Measurements from ENCODE around the gene KIAA0232. TPM values are rescaled to one million over a fixed set of nuclear protein-coding genes. Genes with fewer than 3 reads are reported as not detected.
"Not testable (repeated sequence)": the region's sequence is repeated elsewhere in the genome, so short reads cannot be mapped to it uniquely, and the experiment has no call there.

The KIAA0232 gene
- total RNA-seq, 2 experiments from 2014 or later, result 13.5 to 14.4 TPM

DNA sequence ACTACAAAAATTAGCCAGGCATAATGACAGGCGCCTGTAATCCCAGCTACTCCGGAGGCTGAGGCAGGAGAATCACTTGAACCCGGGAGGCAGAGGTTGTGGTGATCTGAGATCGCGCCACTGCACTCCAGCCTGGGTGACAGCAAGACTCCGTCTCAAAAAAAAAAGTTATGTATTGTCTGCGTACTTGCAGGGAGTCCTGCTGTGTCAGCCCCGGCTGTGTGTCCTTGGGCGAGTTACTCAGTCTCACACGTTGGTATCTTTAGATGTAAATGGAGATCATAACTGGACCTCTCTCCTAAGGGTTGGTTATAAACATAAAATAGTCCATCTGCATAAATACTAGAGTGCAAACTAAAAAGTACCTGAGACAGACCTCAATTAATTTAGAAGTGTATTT lies 104.4 kb downstream of the KIAA0232 start:
- no peaks in the 10 kb centered on the region for H3K27me3 Mint-ChIP-seq (ENCODE audit: low read depth)
- peaks cover 10% of the 10 kb centered on the region for H3K36me3 Mint-ChIP-seq (ENCODE audit: low read depth)
- no peak for DNase-seq
- no peak overlapping the region for H3K4me3 Mint-ChIP-seq
- CTCF ChIA-PET, result interaction anchor here (0.8 to 3.9 kb wide), 7 partner anchors 9 to 167 kb away, joined by 3 to 22 read pairs (median 4); no protein-coding TSS in a partner anchor
- H3K27ac Mint-ChIP-seq, result no peak overlapping the region
- intact Hi-C loops (cut with micrococcal nuclease), result loop anchor here (1.0 kb wide), 1 partner anchor 167 kb away; no protein-coding TSS in a partner anchor
- H3K9me3 Mint-ChIP-seq, result peaks cover 11% of the 10 kb centered on the region
- H3K4me1 Mint-ChIP-seq (ENCODE audit: low read depth), result peaks cover 6% of the 10 kb centered on the region

DNA sequence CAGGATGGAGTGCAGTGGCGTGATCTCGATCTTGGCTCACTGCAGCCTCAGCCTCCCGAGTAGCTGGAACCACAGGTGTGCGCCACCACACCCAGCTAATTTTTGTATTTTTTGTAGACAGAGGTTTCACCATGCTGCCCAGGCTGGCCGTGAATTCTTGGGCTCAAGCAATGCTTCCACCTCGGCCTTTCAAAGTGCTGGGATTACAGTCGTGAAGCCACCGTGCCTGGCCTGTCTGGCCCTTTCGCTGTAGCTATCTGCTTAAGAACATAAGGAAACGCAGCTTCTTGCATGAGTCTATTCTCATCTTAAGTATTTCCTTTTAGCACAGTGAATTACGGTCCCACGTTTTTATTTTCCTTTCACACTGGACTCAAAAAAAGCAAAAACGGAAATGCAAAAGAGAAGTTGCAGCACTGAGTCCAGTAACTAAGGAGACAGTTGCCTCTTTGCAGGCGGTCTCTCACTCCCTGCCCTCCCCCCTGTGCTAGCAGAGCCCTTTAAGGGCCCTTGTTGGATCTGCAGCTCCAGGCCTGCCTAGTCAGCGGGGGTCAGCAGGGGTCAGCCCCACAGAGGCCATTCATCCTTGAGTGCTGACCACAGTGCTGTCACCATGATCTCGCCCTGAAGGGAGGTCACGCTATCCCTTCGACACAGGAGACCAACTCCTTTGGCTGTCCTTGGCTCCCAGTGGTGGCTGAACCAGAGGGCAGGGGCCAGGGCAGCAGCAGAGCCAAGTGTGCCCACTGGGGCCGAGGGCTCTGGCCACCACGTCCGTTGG lies 105.3 kb downstream of the KIAA0232 start:
- no peak for DNase-seq
- no peak overlapping the region for H3K27ac Mint-ChIP-seq
- H3K27me3 Mint-ChIP-seq (ENCODE audit: low read depth), result no peaks in the 10 kb centered on the region
- peaks cover 11% of the 10 kb centered on the region for H3K9me3 Mint-ChIP-seq
- CTCF ChIA-PET, result interaction anchor here (0.5 to 3.9 kb wide), 5 partner anchors 10 to 171 kb away, joined by 3 to 22 read pairs (median 3); no protein-coding TSS in a partner anchor
- H3K36me3 Mint-ChIP-seq (ENCODE audit: low read depth), result peaks cover 6% of the 10 kb centered on the region
- peaks cover 15% of the 10 kb centered on the region for H3K4me1 Mint-ChIP-seq (ENCODE audit: low read depth)
- H3K4me3 Mint-ChIP-seq, result no peak overlapping the region
- intact Hi-C loops (cut with micrococcal nuclease), result no loop called here

DNA sequence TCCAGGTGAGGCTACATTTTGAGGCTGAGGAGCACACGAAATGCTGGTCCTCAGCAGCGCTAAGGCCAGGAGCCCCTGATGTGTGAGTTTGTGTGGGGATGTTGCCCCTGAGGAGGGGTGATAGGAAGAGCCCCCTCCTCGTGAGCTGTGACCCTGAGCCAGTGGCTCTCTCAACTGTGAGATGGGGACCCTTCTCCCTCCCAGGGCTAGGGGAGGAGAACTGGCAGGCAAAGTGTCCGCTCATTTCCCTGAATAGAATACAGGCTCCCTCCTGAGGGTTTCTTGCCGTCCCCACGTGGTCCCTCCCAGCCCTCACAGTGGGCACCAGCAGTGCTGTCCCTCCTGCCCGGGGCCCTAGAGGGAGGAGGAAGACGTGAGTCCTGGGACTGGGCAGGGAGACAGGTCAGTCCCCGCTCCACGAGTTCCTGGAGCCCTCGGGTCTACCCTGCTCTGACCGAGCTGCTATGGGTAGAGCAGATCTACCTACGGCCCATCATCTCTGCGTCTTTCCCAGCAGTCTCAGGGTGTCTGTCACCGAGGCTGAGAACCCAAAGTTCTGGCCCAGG lies 106.1 kb downstream of the KIAA0232 start:
- Mint-ChIP-seq H3K27ac (no peak overlapping the region), H3K4me3 (no peak overlapping the region), H3K36me3 (ENCODE audit: low read depth) (peaks cover 6% of the 10 kb centered on the region), H3K4me1 (ENCODE audit: low read depth) (peaks cover 17% of the 10 kb centered on the region), H3K9me3 (peaks cover 11% of the 10 kb centered on the region), H3K27me3 (ENCODE audit: low read depth) (no peaks in the 10 kb centered on the region)
- intact Hi-C loops (cut with micrococcal nuclease), result no loop called here
- CTCF ChIA-PET, result interaction anchor here (0.5 to 3.9 kb wide), 2 partner anchors 16 to 23 kb away, joined by 3 to 22 read pairs; no protein-coding TSS in a partner anchor
- DNase-seq, result no peak

DNA sequence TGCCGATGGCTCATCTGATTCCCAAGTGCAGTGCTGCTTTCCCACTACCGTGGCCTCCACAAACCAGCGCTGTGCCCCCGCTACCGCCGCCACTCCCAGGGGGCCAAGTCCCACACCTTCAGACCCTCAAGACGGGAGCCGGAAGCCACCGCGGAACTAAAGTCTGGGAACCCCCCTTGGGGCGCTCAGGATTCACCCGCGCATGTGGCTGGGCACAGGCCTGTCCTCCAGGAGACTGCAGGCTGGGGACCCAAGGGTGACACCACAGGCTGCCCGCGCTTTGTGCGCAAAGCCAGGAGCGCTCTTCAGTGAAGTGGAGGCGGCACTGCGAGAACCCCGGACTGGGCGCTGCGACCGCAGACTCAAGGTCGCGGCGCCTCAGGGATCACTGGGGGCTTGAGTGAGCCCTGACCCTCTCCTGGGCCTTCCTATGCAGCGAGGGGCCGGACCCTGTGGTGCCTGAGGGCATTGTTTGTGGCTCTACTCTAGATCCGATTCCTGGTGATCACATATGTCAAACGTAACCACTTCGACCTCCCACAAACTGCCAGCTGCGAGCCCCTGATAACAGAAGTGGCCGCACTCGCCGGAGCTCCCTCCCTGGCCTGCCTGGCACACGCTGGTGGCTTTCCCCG lies 106.7 kb downstream of the KIAA0232 start:
- no peak for DNase-seq
- CTCF ChIA-PET, result no interaction called here
- H3K27ac Mint-ChIP-seq, result no peak overlapping the region
- H3K4me1 Mint-ChIP-seq (ENCODE audit: low read depth), result peaks cover 17% of the 10 kb centered on the region
- H3K4me3 Mint-ChIP-seq, result no peak overlapping the region
- peaks cover 11% of the 10 kb centered on the region for H3K9me3 Mint-ChIP-seq
- peaks cover 6% of the 10 kb centered on the region for H3K36me3 Mint-ChIP-seq (ENCODE audit: low read depth)
- no peaks in the 10 kb centered on the region for H3K27me3 Mint-ChIP-seq (ENCODE audit: low read depth)
- intact Hi-C loops (cut with micrococcal nuclease), result no loop called here

DNA sequence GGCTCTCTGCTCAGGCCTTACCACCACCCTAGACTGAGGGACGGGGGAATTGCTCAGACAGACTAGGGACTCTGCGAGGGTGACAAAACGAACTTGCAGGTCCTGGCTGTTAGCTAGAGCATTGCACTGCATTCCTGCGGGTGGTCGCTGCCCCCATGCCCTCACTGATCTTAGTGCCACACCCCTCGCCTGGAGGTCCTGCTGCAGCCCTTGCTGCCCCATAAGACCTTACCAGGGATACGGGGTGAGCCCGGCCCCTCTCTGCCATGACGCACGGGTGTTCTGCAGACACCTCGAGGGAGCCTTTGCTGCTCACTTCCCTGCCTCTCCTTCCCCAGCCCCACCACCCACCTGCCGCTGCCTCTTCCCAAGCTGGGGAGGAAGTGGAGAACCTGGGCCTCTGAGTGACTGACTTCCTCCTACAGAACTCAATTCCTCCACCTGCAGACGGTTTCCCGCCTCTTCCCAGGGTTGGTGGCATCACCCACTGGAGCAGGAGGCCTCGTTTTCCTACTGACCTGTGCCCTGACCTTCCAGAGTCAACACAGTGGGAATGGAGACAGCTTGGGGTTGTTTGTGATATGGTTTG lies 107.3 kb downstream of the KIAA0232 start:
- CTCF ChIA-PET, result no interaction called here
- peaks cover 11% of the 10 kb centered on the region for H3K9me3 Mint-ChIP-seq
- no peak overlapping the region for H3K4me3 Mint-ChIP-seq
- H3K4me1 Mint-ChIP-seq (ENCODE audit: low read depth), result peaks cover 17% of the 10 kb centered on the region
- H3K36me3 Mint-ChIP-seq (ENCODE audit: low read depth), result peaks cover 6% of the 10 kb centered on the region
- intact Hi-C loops (cut with micrococcal nuclease), result no loop called here
- no peak for DNase-seq
- H3K27ac Mint-ChIP-seq, result no peak overlapping the region
- H3K27me3 Mint-ChIP-seq (ENCODE audit: low read depth), result no peaks in the 10 kb centered on the region

DNA sequence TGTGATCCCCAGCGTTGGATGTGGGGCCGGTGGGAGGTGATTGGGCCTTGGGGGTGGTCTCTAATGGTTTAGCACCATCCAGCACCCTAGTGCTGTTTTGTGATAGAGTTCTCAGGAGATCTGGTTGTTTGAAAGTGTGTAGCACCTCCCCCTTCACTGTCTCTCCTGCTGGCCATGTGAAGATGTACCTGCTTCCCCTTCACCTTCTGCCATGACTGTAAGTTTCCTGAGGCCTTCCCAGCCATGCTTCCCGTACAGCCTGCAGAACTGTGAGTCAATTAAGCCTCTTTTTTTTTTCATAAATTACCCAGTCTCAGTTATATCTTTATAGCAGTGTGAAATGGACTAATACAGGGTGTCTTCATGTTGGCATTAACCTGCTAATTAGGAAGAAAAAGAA lies 107.8 kb downstream of the KIAA0232 start:
- Mint-ChIP-seq H3K27me3 (ENCODE audit: low read depth) (no peaks in the 10 kb centered on the region), H3K9me3 (peaks cover 11% of the 10 kb centered on the region), H3K4me3 (no peak overlapping the region), H3K27ac (no peak overlapping the region), H3K4me1 (ENCODE audit: low read depth) (peaks cover 17% of the 10 kb centered on the region), H3K36me3 (ENCODE audit: low read depth) (peaks cover 6% of the 10 kb centered on the region)
- CTCF ChIA-PET, result no interaction called here
- no peak for DNase-seq
- intact Hi-C loops (cut with micrococcal nuclease), result no loop called here

DNA sequence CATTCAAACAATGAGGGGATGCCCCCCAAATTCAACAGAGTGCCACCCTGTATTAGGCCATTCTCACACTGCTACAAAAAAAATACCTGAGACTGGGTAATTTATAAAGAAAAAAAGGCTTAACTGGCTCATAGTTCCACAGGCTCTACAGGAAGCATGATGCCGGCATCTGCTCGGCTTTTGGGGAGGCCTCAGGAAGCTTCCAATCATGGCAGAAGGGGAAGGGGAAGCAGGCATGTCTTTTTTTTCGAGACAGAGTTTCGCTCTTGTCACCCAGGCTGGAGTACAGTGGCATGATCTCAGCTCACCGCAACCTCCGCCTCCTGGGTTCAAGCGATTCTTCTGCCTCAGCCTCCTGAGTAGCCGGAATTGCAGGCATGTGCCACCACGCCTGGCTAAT lies 108.4 kb downstream of the KIAA0232 start:
- H3K4me1 Mint-ChIP-seq (ENCODE audit: low read depth), result peaks cover 17% of the 10 kb centered on the region
- H3K27ac Mint-ChIP-seq; DNase-seq; H3K36me3 Mint-ChIP-seq (ENCODE audit: low read depth); intact Hi-C loops (cut with micrococcal nuclease); H3K27me3 Mint-ChIP-seq (ENCODE audit: low read depth); H3K4me3 Mint-ChIP-seq: not testable (repeated sequence)
- H3K9me3 Mint-ChIP-seq, result peaks cover 11% of the 10 kb centered on the region
- CTCF ChIA-PET, result interaction anchor here (1.2 to 2.5 kb wide), 3 partner anchors 17 to 180 kb away, joined by 3 to 11 read pairs (median 7); no protein-coding TSS in a partner anchor

DNA sequence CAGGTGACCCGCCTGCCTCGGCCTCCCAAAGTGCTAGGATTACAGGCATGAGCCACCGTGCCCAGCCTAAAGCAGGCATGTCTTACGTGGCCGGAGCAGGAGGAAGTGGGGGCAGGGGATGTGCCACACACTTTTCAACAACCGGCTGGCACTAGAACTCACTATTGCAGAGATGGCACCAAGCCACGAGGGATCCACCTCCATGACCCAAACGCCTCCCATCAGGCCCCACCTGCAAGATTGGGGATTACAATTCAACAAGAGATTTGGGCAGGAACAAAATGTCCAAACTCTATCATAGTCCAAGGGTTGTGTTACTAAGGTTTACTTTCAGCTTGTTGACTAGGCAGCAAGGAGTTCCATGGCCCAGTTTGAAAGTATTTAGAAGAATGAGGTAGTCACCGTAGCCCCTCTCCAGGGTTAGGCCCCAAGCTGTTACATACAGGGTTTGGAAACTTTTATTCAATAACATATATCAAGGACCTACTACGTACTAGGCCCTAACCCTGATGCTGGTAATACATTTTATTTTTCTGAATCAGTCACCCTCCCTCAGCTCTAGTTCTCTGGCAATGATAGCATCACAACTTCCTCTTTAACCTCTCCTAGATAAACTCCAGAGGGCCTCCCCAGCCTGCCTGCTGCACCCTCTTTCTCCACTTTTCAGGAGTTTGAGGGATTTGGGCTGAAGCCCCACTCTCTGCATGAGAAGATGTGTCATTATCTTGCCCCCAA lies 109.1 kb downstream of the KIAA0232 start:
- Mint-ChIP-seq H3K27ac (no peak overlapping the region), H3K4me3 (no peak overlapping the region), H3K36me3 (ENCODE audit: low read depth) (peaks cover 6% of the 10 kb centered on the region), H3K9me3 (peaks cover 11% of the 10 kb centered on the region), H3K4me1 (ENCODE audit: low read depth) (peaks cover 17% of the 10 kb centered on the region), H3K27me3 (ENCODE audit: low read depth) (no peaks in the 10 kb centered on the region)
- intact Hi-C loops (cut with micrococcal nuclease), result loop anchor here (1.0 kb wide), 1 partner anchor 179 kb away; no protein-coding TSS in a partner anchor
- CTCF ChIA-PET, result interaction anchor here (0.6 to 2.5 kb wide), 7 partner anchors 18 to 185 kb away, joined by 3 to 11 read pairs (median 3); no protein-coding TSS in a partner anchor
- no peak for DNase-seq

DNA sequence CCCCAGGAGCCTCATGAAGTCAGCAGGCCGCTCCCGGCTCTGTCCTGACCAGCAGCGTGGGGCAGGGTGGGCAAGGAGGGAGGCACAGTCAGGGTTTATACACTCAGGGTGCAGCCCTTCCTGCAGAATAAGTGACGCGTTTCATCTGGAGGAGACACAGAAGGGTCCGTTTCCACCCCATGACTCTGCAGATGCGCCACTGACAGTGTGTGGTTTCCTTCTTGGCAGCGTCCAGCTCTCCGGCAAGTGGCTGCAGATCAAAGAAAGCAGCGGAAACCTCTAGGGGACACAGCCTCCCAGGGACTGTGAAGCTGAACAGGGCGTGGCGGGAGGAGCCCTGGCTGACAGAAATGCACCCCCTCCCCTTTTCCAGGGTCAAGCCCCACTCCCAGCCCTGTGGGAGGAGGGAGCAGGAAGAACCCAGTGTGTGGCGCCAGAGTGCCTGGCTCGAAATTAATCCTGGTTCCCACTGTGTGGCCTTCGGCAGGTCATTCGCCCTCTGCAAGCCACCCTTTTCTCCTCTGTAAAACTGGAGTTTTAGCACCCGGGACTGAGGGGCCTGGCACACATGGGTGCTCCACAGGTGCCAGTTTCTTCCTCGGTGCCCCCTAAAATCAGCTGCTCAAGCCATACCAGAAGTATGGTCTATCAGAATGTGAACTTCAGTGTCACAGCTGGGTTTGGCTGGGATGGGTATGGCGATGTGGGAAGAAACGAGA lies 109.8 kb downstream of the KIAA0232 start:
- Mint-ChIP-seq H3K9me3 (peaks cover 11% of the 10 kb centered on the region), H3K27me3 (ENCODE audit: low read depth) (no peaks in the 10 kb centered on the region), H3K27ac (no peak overlapping the region), H3K4me3 (no peak overlapping the region), H3K4me1 (ENCODE audit: low read depth) (peaks cover 17% of the 10 kb centered on the region), H3K36me3 (ENCODE audit: low read depth) (peaks cover 6% of the 10 kb centered on the region)
- intact Hi-C loops (cut with micrococcal nuclease), result loop anchor here (1.0 kb wide), 1 partner anchor 178 kb away; no protein-coding TSS in a partner anchor
- CTCF ChIA-PET, result interaction anchor here (0.6 to 2.5 kb wide), 11 partner anchors 7 to 186 kb away, joined by 3 to 11 read pairs (median 3); partner anchors contain the start of gene TADA2B
- peak; percentile 55 for DNase-seq

DNA sequence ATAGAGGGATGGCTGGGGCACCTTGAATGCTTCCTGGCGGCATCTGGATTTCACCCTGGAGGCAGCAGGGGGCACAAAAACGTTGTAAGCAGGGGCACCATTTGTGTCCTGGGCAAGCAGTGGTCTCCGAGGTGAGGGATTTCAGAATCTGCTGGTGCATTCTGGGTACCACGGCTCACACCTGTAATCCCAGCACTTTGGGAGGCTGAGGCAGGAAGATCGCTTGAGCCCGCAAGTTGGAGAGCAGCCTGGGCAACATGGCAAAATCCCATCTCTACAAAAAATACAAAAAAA lies 110.3 kb downstream of the KIAA0232 start:
- intact Hi-C loops (cut with micrococcal nuclease), result loop anchor here (1.0 kb wide), 1 partner anchor 177 kb away; no protein-coding TSS in a partner anchor
- H3K36me3 Mint-ChIP-seq (ENCODE audit: low read depth), result peaks cover 6% of the 10 kb centered on the region
- DNase-seq, result no peak
- no peaks in the 10 kb centered on the region for H3K27me3 Mint-ChIP-seq (ENCODE audit: low read depth)
- H3K27ac Mint-ChIP-seq, result no peak overlapping the region
- no peak overlapping the region for H3K4me3 Mint-ChIP-seq
- H3K9me3 Mint-ChIP-seq, result peaks cover 11% of the 10 kb centered on the region
- CTCF ChIA-PET, result interaction anchor here (0.8 to 2.5 kb wide), 10 partner anchors 8 to 178 kb away, joined by 3 to 11 read pairs (median 4); partner anchors contain the start of gene TADA2B
- H3K4me1 Mint-ChIP-seq (ENCODE audit: low read depth), result peaks cover 17% of the 10 kb centered on the region

DNA sequence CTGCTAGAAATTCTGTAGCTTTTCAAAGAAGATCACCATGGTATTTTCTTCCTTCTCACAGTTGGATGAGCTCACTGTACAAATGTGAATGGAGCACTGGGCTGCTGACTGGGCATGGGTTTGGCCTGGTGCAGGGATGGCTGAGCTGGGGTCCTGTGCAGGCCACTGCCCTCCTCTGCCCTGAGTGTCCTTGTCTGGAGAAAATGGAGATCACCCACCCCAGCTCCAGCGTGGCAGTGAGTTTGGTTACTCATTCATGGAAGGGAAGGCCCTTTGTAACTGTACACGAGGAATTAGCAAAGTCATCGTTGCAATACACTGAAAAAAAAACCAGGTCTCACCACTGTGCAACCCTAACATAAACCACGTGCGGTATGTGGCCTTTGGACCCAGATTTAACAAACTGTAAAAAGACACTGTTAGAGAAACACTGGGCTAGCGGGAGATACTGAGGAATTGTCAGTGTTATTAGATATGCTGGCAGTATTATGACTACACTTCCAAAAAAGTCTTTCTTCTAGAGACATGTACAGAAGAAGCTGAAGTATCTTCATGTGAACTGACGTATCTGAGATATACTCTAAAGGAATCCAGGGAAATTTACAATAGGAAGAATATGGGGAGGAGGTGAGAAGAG lies 111.0 kb downstream of the KIAA0232 start:
- peaks cover 6% of the 10 kb centered on the region for H3K36me3 Mint-ChIP-seq (ENCODE audit: low read depth)
- intact Hi-C loops (cut with micrococcal nuclease), result no loop called here
- no peaks in the 10 kb centered on the region for H3K27me3 Mint-ChIP-seq (ENCODE audit: low read depth)
- H3K9me3 Mint-ChIP-seq, result peaks cover 11% of the 10 kb centered on the region
- H3K27ac Mint-ChIP-seq, result no peak overlapping the region
- no peak overlapping the region for H3K4me3 Mint-ChIP-seq
- peaks cover 17% of the 10 kb centered on the region for H3K4me1 Mint-ChIP-seq (ENCODE audit: low read depth)
- CTCF ChIA-PET, result interaction anchor here (0.6 to 2.5 kb wide), 13 partner anchors 9 to 526 kb away, joined by 3 to 11 read pairs (median 3); partner anchors contain the start of genes TADA2B and TBC1D14
- no peak for DNase-seq
